Measurements from ENCODE around the gene NLN.
"Not testable (repeated sequence)": the region's sequence is repeated elsewhere in the genome, so short reads cannot be mapped to it uniquely, and the experiment has no call there.

NLN gene

DNA sequence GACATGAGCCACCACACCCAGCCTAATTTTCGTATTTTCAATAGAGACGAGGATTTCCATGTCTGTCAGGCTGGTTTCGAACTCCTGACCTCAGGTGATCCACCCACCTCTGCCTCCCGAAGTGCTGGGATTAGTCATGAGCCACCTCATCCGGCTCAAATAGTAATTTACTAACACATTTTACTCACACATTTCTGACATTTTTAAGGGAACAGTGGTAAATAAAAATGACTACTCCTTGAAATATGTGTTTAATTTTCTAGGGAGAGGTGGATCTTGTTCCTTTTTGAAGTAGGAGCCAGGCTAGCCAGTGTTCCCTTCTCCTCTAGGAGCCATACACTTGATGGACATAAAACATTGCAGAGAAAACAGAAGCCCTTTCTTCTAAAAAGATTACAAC lies 149.2 kb downstream of the NLN start:
- H3K4me3 ChIP-seq (ENCODE audit: low read length) = no peak overlapping the region
- TF ChIP-seq, protein P1, sequence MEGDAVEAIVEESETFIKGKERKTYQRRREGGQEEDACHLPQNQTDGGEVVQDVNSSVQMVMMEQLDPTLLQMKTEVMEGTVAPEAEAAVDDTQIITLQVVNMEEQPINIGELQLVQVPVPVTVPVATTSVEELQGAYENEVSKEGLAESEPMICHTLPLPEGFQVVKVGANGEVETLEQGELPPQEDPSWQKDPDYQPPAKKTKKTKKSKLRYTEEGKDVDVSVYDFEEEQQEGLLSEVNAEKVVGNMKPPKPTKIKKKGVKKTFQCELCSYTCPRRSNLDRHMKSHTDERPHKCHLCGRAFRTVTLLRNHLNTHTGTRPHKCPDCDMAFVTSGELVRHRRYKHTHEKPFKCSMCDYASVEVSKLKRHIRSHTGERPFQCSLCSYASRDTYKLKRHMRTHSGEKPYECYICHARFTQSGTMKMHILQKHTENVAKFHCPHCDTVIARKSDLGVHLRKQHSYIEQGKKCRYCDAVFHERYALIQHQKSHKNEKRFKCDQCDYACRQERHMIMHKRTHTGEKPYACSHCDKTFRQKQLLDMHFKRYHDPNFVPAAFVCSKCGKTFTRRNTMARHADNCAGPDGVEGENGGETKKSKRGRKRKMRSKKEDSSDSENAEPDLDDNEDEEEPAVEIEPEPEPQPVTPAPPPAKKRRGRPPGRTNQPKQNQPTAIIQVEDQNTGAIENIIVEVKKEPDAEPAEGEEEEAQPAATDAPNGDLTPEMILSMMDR (IDR thresholded peaks at IDR 0.05; ENCODE audit: insufficient read depth, low read depth, low read length, missing control alignments) = no peak
- DNase-seq (ENCODE audit: low read depth) = peak; percentile 81

DNA sequence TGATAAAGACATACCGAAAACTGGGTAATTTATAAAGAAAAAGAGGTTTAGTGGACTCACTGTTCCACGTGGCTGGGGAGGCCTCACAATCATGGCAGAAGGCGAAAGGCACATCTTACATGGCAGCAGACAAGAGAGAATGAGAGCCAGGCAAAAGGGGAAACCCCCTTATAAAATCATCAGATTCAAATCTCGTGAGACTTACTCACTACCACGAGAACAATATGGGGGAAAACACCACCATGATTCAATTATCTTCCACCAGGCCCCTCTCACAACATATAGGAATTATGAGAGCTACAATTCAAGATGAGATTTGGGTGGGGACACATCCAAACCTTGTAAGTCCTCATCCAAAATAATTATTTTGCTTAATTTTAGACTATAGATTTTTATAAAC lies 149.8 kb downstream of the NLN start:
- H3K4me3 ChIP-seq (ENCODE audit: low read length); DNase-seq (ENCODE audit: low read depth): not testable (repeated sequence)

DNA sequence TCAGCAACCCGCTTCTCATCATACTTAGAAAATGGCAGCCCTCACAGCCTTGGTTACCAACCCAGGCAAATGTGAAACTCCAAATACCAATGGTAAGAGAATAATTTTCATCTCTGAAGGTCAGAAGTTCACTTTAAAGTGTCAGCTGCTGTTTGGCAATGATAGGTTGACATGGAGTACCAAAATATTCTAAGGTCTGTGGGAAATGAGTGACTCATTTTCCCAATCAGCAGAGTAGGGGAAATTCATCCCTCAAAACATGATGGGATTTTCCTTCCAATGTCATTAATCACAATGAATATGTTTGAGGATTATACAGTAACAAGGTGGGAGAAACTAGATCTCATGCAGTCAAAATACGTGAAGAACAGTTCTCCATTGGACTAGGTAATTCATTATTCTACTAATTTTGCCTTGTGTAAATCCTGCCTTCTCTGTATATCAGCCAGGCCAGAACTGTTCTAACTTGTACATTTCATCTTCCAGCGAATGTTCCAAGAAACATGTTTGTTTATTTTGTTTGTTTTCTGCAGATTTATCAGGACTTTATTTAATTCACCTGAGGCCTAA lies 151.3 kb downstream of the NLN start:
- H3K4me3 ChIP-seq (ENCODE audit: low read length) = no peak overlapping the region
- TF ChIP-seq, protein P1 (IDR thresholded peaks at IDR 0.05; ENCODE audit: insufficient read depth, low read depth, low read length, missing control alignments) = no peak
- DNase-seq (ENCODE audit: low read depth) = peak; percentile 52

DNA sequence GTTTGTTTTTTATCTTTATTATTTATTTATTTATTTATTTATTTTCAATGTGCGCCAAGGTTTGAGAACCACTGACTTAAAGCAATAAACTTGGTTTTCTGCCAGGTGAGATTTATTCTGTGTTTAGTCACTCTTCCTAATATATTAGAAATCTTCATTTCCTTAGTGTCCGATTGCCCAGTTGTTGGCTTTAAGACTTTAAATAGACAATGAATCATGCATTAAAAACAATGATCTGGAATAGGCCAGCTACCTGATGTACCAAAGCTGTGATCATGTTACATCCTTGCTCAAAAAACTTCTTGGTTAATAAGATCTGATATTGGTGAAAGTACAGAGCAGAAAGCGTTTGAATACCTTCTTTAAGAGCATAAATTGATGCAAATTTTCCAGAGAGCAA lies 152.2 kb downstream of the NLN start:
- no peak overlapping the region for H3K4me3 ChIP-seq (ENCODE audit: low read length)
- peak; percentile 63 for DNase-seq (ENCODE audit: low read depth)
- TF ChIP-seq, protein P1 (IDR thresholded peaks at IDR 0.05; ENCODE audit: insufficient read depth, low read depth, low read length, missing control alignments) = no peak

- TF ChIP-seq, protein P1 (IDR thresholded peaks at IDR 0.05; ENCODE audit: insufficient read depth, low read depth, low read length, missing control alignments) = no peak
- H3K4me3 ChIP-seq (ENCODE audit: low read length) = no peak overlapping the region
- DNase-seq (ENCODE audit: low read depth) = no peak
Measured at GRCh38 chr5:65876496-65876895, 154.5 kb downstream of the NLN start.

DNA sequence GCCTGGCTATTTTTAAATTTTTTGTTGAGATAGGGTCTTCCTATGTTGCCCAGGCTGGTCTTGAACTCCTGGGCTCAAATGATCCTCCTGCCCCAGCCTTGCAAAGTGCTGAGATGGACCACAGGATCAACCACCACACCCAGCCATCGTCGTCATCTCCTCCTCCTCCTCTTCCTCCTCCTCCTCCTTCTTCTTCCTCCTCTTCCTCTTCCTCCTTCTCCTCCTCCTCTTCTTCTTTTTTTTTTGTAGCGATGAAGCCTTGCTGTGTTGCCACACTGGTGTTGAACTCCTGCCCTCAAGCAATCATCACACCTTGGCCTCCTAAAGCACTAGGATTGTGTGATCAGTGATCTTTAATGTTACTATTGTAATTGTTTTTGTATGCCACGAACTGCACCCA lies 155.0 kb downstream of the NLN start:
- no peak for DNase-seq (ENCODE audit: low read depth)
- TF ChIP-seq, protein P1 (IDR thresholded peaks at IDR 0.05; ENCODE audit: insufficient read depth, low read depth, low read length, missing control alignments) = no peak
- no peak overlapping the region for H3K4me3 ChIP-seq (ENCODE audit: low read length)

Data from epithelial cell of esophagus (primary cell).